Measurements from ENCODE around the gene ANKS1A.
A peak's percentile ranks its signal among the peaks of the same experiment; 100 is the strongest.

ANKS1A gene

DNA sequence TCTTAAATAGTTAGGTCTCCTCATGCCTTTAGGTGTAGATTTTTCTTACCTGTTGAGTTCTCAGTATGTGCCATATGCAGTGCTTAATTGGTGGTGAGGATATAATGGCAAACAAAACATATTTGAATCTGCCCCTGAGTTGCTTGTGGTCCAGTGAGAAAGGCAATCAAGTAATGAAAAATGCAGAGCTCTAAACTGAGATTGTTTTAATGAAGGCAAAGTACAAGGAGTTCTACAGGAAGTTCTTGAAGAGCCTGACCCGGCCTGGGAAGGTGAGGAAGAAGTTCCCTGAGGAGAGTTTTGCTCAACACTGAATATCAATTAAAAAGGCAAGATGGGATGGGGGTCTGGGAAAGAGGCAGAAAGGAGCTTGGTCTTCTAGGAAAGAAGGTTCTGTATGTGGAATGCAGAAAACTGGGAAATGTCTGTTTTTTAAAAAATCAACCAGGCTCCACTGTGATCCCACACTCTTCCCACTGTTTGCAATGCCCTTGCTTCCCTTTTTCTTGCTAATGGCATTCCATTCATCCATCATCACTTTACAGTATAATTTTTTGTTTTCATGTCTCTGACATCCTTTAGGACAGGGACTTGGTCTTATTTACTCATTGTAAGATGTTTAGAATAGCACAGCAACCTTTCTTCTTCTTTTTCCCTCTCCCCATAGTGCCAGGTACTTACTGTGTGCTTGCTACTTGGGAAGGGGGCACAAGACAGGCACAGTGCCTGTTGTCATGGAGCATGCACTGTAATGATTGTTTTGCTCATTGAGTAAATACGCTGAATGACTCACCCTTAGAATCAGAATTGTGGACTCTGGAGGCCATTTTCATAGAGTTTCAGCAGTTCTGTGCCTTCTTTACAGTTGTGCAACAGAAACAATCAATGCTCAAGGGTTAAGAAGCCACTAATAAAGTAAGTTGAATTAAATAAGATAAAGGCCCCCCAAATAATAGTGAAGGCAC is 64.3 kb downstream of the ANKS1A start:
- TF ChIP-seq, protein P1, sequence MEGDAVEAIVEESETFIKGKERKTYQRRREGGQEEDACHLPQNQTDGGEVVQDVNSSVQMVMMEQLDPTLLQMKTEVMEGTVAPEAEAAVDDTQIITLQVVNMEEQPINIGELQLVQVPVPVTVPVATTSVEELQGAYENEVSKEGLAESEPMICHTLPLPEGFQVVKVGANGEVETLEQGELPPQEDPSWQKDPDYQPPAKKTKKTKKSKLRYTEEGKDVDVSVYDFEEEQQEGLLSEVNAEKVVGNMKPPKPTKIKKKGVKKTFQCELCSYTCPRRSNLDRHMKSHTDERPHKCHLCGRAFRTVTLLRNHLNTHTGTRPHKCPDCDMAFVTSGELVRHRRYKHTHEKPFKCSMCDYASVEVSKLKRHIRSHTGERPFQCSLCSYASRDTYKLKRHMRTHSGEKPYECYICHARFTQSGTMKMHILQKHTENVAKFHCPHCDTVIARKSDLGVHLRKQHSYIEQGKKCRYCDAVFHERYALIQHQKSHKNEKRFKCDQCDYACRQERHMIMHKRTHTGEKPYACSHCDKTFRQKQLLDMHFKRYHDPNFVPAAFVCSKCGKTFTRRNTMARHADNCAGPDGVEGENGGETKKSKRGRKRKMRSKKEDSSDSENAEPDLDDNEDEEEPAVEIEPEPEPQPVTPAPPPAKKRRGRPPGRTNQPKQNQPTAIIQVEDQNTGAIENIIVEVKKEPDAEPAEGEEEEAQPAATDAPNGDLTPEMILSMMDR (IDR thresholded peaks at IDR 0.05; ENCODE audit: low read depth, low read length, missing control alignments) = no peak
- no peak overlapping the region for H3K4me3 ChIP-seq (ENCODE audit: low read depth, low read length)
- DNase-seq (ENCODE audit: low read depth) = peak; percentile 20
- in situ Hi-C loops (cut with HindIII; ENCODE audit: low sequenced_read_pairs) = no loop called here

DNA sequence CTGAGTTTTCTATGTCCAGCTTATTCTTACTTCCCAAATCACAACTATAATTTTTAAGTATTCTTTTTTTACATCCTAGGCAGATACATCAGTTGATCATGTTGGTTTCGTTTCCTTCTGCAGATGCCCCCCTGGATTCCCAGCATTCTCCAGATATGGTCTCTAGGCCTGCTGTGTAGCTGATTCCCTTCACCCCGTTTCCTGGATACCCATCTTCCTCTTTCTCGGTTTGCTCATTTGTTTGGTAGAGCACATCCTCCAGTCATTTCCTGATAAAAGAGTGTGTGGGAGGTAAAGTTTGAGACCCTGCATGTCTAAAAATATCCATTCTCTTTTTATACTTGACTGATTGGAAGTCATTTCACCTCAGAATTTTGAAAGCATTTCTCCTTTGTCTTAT is 66.4 kb downstream of the ANKS1A start:
- TF ChIP-seq, protein P1 (IDR thresholded peaks at IDR 0.05; ENCODE audit: low read depth, low read length, missing control alignments) = no peak
- in situ Hi-C loops (cut with HindIII; ENCODE audit: low sequenced_read_pairs) = no loop called here
- H3K4me3 ChIP-seq (ENCODE audit: low read depth, low read length) = no peak overlapping the region
- no peak for DNase-seq (ENCODE audit: low read depth)

DNA sequence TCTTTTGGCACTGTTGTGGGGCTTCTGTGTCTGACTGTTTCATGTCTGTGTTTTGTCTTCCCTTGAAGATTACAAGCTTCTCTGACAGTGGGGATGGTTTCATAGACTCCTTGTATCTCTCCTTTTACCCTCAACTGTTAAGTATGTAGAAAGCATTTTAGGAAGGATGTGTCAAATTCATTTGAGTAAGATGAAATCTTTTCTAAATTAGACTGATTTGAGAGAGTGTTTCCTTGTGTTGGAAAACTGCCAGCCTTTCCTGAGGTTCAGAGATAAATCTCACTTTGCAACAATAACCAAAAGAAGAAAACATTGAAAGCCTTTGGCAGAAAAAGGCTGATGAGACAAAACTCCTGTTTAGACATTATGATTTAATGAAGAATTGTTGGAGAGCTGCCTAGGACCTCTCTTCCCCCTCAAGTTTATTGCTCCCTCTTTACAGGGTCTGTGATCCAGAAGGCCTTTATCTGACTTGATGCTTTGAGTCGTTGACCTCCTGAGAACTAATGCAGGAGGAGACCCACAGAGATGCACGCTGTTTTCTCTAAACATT is 68.3 kb downstream of the ANKS1A start:
- in situ Hi-C loops (cut with HindIII; ENCODE audit: low sequenced_read_pairs) = no loop called here
- no peak overlapping the region for H3K4me3 ChIP-seq (ENCODE audit: low read depth, low read length)
- TF ChIP-seq, protein P1 (IDR thresholded peaks at IDR 0.05; ENCODE audit: low read depth, low read length, missing control alignments) = no peak
- DNase-seq (ENCODE audit: low read depth) = no peak

DNA sequence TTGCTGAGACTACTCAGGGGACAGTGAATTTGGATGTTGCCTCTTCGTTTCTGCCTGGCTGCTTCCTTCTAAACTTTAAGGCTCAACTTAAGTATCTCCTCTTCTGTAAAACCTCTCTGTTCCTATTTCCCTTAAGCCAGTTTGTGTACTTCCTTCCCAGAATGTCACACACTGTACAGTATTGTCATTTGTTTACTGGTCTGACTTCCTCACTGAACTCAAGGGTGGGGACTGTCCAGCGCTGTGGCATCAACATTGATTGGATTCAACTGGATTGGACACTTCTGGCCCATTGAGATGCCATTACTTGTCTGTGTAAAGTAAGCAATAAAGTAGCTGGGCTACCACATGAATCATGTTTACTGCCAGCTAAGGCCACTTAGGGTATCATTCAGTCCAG is 69.7 kb downstream of the ANKS1A start:
- in situ Hi-C loops (cut with HindIII; ENCODE audit: low sequenced_read_pairs) = no loop called here
- H3K4me3 ChIP-seq (ENCODE audit: low read depth, low read length) = no peak overlapping the region
- no peak for DNase-seq (ENCODE audit: low read depth)
- TF ChIP-seq, protein P1 (IDR thresholded peaks at IDR 0.05; ENCODE audit: low read depth, low read length, missing control alignments) = no peak

DNA sequence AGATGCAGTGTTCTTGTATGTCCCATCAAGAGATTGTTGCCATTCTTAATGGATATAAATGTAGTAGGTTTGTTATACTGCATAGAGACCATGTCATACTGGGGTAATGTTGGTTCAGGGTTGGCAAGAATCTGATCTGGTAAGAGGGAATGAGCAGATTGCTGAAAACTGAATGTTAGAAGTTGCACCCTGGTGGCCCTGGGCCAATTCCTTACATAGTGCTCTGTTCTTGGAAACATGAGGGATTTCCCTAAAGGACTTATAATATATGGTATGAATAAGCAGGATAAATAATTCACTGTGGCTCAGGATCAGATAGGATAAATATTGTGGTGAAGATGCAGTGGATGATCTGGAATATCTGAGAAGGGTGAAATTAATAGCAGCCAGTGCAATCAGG is 70.2 kb downstream of the ANKS1A start:
- in situ Hi-C loops (cut with HindIII; ENCODE audit: low sequenced_read_pairs) = no loop called here
- TF ChIP-seq, protein P1 (IDR thresholded peaks at IDR 0.05; ENCODE audit: low read depth, low read length, missing control alignments) = no peak

DNA sequence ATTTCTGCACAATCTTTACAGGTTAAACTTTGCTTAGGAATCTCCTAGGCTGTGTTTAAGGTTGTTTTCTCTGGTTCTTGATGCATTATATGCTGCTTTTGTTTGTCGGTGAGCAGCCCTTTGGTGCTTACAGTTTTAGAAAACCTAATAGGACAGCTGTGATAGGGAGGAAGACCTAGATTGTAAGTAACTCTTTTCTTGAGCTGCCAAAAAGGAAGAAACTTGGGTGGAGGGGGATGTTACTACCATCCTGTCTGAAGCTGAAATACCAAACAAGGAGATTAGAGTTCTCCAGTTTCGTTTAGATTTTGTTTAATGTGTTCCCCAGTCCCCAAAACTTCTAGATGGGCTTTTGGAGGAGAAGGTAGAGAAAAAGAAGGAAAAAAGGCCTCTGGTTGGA is 72.0 kb downstream of the ANKS1A start:
- in situ Hi-C loops (cut with HindIII; ENCODE audit: low sequenced_read_pairs) = no loop called here
- TF ChIP-seq, protein P1 (IDR thresholded peaks at IDR 0.05; ENCODE audit: low read depth, low read length, missing control alignments) = no peak
- no peak for DNase-seq (ENCODE audit: low read depth)
- H3K4me3 ChIP-seq (ENCODE audit: low read depth, low read length) = no peak overlapping the region

More for the DNA sequence above, 70.2 kb downstream of the ANKS1A start:
- no peak overlapping the region for H3K4me3 ChIP-seq (ENCODE audit: low read depth, low read length)
- DNase-seq (ENCODE audit: low read depth) = no peak

Measured in astrocyte of the cerebellum (primary cell).